IMR-90 (cell line): ENCODE data around the gene TEKT1. TPM values are rescaled to one million over a fixed set of nuclear protein-coding genes. Genes with fewer than 3 reads are reported as not detected.

Experiments used
- ATAC-seq: fragments of 200-7000 bp; cut with Tn5 transposase; 2 replicates; pipeline ENCODE4 v1.9.1; 2020; ENCODE audit warnings: low read depth, mild to moderate bottlenecking, moderate library complexity
- BruUV-seq: library from RNA; stranded (reverse); fragments of 400-500 nt; replicated peaks from 2 replicates; lab custom pipeline; 2021; lab: Mats Ljungman, UMichigan
- CTCF ChIA-PET: fragments of 300-600 bp; formaldehyde crosslinking; extraction: SDS; loops from one replicate; lab custom pipeline; 2021; ENCODE audit warnings: antibody characterized with exemption; lab: Yijun Ruan, JAX
- POLR2A ChIA-PET: fragments of 300-600 bp; sonication (Branson Sonifier 250); formaldehyde crosslinking; loops from one replicate; lab custom pipeline; 2022; ENCODE audit warnings: antibody characterized with exemption; ENCODE audit not compliant: unreplicated experiment; lab: Charles Lee
- DNase-seq: peaks from one replicate; pipeline ENCODE4 v3.0.0; 2013
- H2AFZ ChIP-seq: replicated peaks from 2 replicates; pipeline ENCODE3; 2013; ENCODE audit warnings: low read length, mild to moderate bottlenecking; ENCODE audit not compliant: poor library complexity
- H2AK5ac ChIP-seq: 2 replicates; pipeline ENCODE4 v1.6.1; 2013; ENCODE audit warnings: low read depth, low read length, inconsistent platforms
- H2AK9ac ChIP-seq: replicated peaks from 2 replicates; pipeline ENCODE3; 2013; ENCODE audit warnings: mild to moderate bottlenecking, low read depth, low read length, moderate library complexity; ENCODE audit not compliant: poor library complexity
- H2BK120ac ChIP-seq: 2 replicates; pipeline ENCODE4 v1.6.1; 2013; ENCODE audit warnings: low read depth, low read length, inconsistent platforms
- H2BK15ac ChIP-seq: 3 replicates; pipeline ENCODE4 v1.6.1; 2013; ENCODE audit warnings: low read depth, low read length, inconsistent platforms
- H2BK20ac ChIP-seq: 2 replicates; pipeline ENCODE4 v1.6.1; 2013; ENCODE audit warnings: low read depth, mild to moderate bottlenecking, inconsistent platforms, low read length, moderate library complexity
- H2BK5ac ChIP-seq: 2 replicates; pipeline ENCODE4 v1.6.1; 2013; ENCODE audit warnings: mild to moderate bottlenecking, low read depth, low read length, inconsistent platforms; ENCODE audit not compliant: poor library complexity, severe bottlenecking
- H3K14ac ChIP-seq: replicated peaks from 2 replicates; pipeline ENCODE4 v1.6.1; 2013; ENCODE audit warnings: low read depth, low read length, inconsistent platforms
- H3K18ac ChIP-seq: 2 replicates; pipeline ENCODE4 v1.6.1; 2013; ENCODE audit warnings: low read depth, low read length, control low read depth
- H3K23ac ChIP-seq: 2 replicates; pipeline ENCODE4 v1.6.1; 2013; ENCODE audit warnings: low read depth, low read length, inconsistent platforms
- H3K27ac ChIP-seq: 2 replicates; pipeline ENCODE4 v1.5.1; 2013; ENCODE audit warnings: mild to moderate bottlenecking, control low read depth, low read length; ENCODE audit not compliant: insufficient read depth
- H3K27me3 ChIP-seq: 2 replicates; pipeline ENCODE4 v1.6.1; 2013; ENCODE audit warnings: low read length; ENCODE audit not compliant: control insufficient read depth, insufficient read depth
- H3K36me3 ChIP-seq: 2 replicates; pipeline ENCODE4 v1.6.1; 2013; ENCODE audit warnings: low read length, mixed read lengths; ENCODE audit not compliant: control insufficient read depth, insufficient read depth
- H3K4ac ChIP-seq: 2 replicates; pipeline ENCODE4 v1.6.1; 2013; ENCODE audit warnings: low read depth, low read length, inconsistent platforms
- H3K4me1 ChIP-seq: 2 replicates; pipeline ENCODE4 v1.6.1; 2013; ENCODE audit warnings: low read length, mixed read lengths; ENCODE audit not compliant: control insufficient read depth, insufficient read depth
- H3K4me2 ChIP-seq: 2 replicates; pipeline ENCODE4 v1.6.1; 2013; ENCODE audit warnings: low read depth, mild to moderate bottlenecking, control low read depth, low read length, moderate library complexity
- H3K4me3 ChIP-seq: 2 replicates; pipeline ENCODE4 v1.5.1; 2013; ENCODE audit warnings: low read depth, mild to moderate bottlenecking, control low read depth, low read length, moderate library complexity; ENCODE audit not compliant: insufficient read depth
- H3K56ac ChIP-seq: 2 replicates; pipeline ENCODE4 v1.6.1; 2013; ENCODE audit warnings: low read length, inconsistent platforms; ENCODE audit not compliant: insufficient read depth; ENCODE audit errors: extremely low read depth
- H3K79me1 ChIP-seq, 2 experiments: 2 replicates each; pipeline ENCODE4 v1.6.1; 2013; ENCODE audit warnings: low read length in 2 of 2, inconsistent platforms in 1 of 2, low read depth in 1 of 2
- H3K9ac ChIP-seq: 2 replicates; pipeline ENCODE4 v1.6.1; 2013; ENCODE audit warnings: low read depth, low read length, control low read depth
- H3K9me1 ChIP-seq: 2 replicates; pipeline ENCODE4 v1.6.1; 2013; ENCODE audit warnings: low read length, inconsistent platforms; ENCODE audit not compliant: insufficient read depth
- H3K9me3 ChIP-seq: 2 replicates; pipeline ENCODE4 v1.6.1; 2013; ENCODE audit warnings: low read length; ENCODE audit not compliant: control insufficient read depth, insufficient read depth
- H4K20me1 ChIP-seq: 2 replicates; pipeline ENCODE4 v1.6.1; 2013; ENCODE audit warnings: low read length, inconsistent platforms; ENCODE audit not compliant: insufficient read depth
- H4K5ac ChIP-seq: 2 replicates; pipeline ENCODE4 v1.6.1; 2013; ENCODE audit warnings: mild to moderate bottlenecking, low read depth, low read length, control low read depth
- H4K8ac ChIP-seq, 2 experiments: 2 replicates each; pipeline ENCODE4 v1.6.1; 2013; ENCODE audit warnings: low read depth in 2 of 2, low read length in 2 of 2, control low read depth in 1 of 2, inconsistent platforms in 1 of 2
- H4K91ac ChIP-seq: 2 replicates; pipeline ENCODE4 v1.6.1; 2013; ENCODE audit warnings: low read depth, low read length, inconsistent platforms; ENCODE audit not compliant: insufficient read depth
- BHLHE40 ChIP-seq: fragments of 150-350 bp; IDR thresholded peaks from 2 replicates; pipeline ENCODE4 v1.6.1; 2016; ENCODE audit warnings: mild to moderate bottlenecking, low read depth, low read length
- CEBPB ChIP-seq: IDR thresholded peaks from 2 replicates; pipeline ENCODE4 v1.6.1; 2012; ENCODE audit warnings: low read depth, low read length, improper control_type of control experiment
- CHD1 ChIP-seq: IDR thresholded peaks from 2 replicates; pipeline ENCODE4 v1.6.1; 2012; ENCODE audit warnings: low read depth, low read length, improper control_type of control experiment
- CTCF ChIP-seq: conservative IDR thresholded peaks from 2 replicates; pipeline ENCODE4 v1.5.1; 2012; ENCODE audit warnings: mild to moderate bottlenecking, low read depth, low read length, improper control_type of control experiment
- MAZ ChIP-seq: IDR thresholded peaks from 2 replicates; pipeline ENCODE4 v1.6.1; 2012; ENCODE audit warnings: low read depth, mild to moderate bottlenecking, low read length, improper control_type of control experiment, moderate library complexity, borderline replicate concordance
- POLR2A ChIP-seq: IDR thresholded peaks from 2 replicates; pipeline ENCODE4 v1.6.1; 2012; ENCODE audit warnings: mild to moderate bottlenecking, low read depth, low read length
- RFX5 ChIP-seq: IDR thresholded peaks from 2 replicates; pipeline ENCODE4 v1.8.0; 2012; ENCODE audit warnings: low read depth, mild to moderate bottlenecking, low read length, moderate library complexity
- WGBS, 2 experiments: methylation state at CpG; one replicate each; pipeline versions ENCODE4 v1.1.5 to v1.1.7; 2013; ENCODE audit warnings: missing lambda C conversion rate in 2 of 2; ENCODE audit not compliant: insufficient read length in 1 of 2; ENCODE audit errors: extremely low coverage in 2 of 2; 5-methylcytosine and 5-hydroxymethylcytosine counted together
- dilution Hi-C: fragments of 300-500 bp; cut with HindIII; formaldehyde crosslinking; loops from one replicate; pipeline ENCODE4 v1.14.3; 2018; ENCODE audit warnings: low sequenced_read_pairs; ENCODE audit not compliant: unreplicated experiment
- in situ Hi-C: fragments of 300-500 bp; cut with MboI; formaldehyde crosslinking; loops from 3 replicates; pipeline ENCODE4 v1.14.3; 2019; ENCODE audit warnings: low sequenced_read_pairs, inconsistent platforms, mixed read lengths
- intact Hi-C: fragments of 100-400 bp; cut with micrococcal nuclease; formaldehyde crosslinking; loops from 2 replicates; pipeline ENCODE4 v1.10.0; 2022
- polyA plus RNA-seq, 3 experiments: library from polyadenylated mRNA; depleted of rRNA; stranded (reverse); fragments of >200 nt; gene quantifications; 2 replicates each; pipeline ENCODE4 v1.2.3, GENCODE V29; 2012; ENCODE audit warnings: low replicate concordance in 1 of 3
- total RNA-seq: library from RNA; depleted of rRNA; stranded (reverse); fragments of >200 nt; gene quantifications from 2 replicates; pipeline ENCODE4 v1.2.3, GENCODE V29; 2012
- TF ChIP-seq, protein P1 (sequence below): fragments of 150-350 bp; IDR thresholded peaks from 2 replicates; pipeline ENCODE4 v1.6.1; 2017; ENCODE audit warnings: mild to moderate bottlenecking, antibody characterized with exemption, low read length, low read depth

TEKT1 gene
- total and polyA plus RNA-seq, 2 of the 4 experiments (the other 2 are of a cell fraction) = not detected

GRCh38 chr17:6857336-6857735, 25.8 kb upstream of the TEKT1 start:
- no CpG with 5 or more reads among the region's 6 CpGs for WGBS, 2 experiments

More at GRCh38 chr17:6857336-6857735, 25.8 kb upstream of the TEKT1 start:
- ChIA-PET CTCF (no interaction called here), POLR2A (no interaction called here)
- H3K4me3 ChIP-seq = no peak overlapping the region
- DNase-seq = no peak
- no peak overlapping the region for H3K4me2 ChIP-seq
- ATAC-seq = no peak
- H4K5ac ChIP-seq = no peak overlapping the region
- H3K27me3 ChIP-seq = no peaks in the 10 kb centered on the region; the same call in 1 of the 2 replicates
- H2AK9ac ChIP-seq = no peak overlapping the region
- H4K20me1 ChIP-seq = no peaks in the 10 kb centered on the region
- H2BK15ac ChIP-seq = no peak overlapping the region
- H2BK20ac ChIP-seq = no peak overlapping the region
- H2BK120ac ChIP-seq = no peak overlapping the region
- H4K91ac ChIP-seq = no peak overlapping the region
- intact Hi-C loops = no loop called here
- H3K18ac ChIP-seq = no peak overlapping the region
- H3K23ac ChIP-seq = no peak overlapping the region
- H3K36me3 ChIP-seq = no peaks in the 10 kb centered on the region
- no peak overlapping the region for H3K4ac ChIP-seq
- H2AFZ ChIP-seq = no peak overlapping the region
- H3K14ac ChIP-seq = no peak overlapping the region
- H3K56ac ChIP-seq = no peak overlapping the region
- H3K27ac ChIP-seq = no peak overlapping the region
- no peak overlapping the region for H2BK5ac ChIP-seq
- dilution Hi-C loops = no loop called here
- H3K79me1 ChIP-seq = no peaks in the 10 kb centered on the region
- TF ChIP-seq CTCF (no peak), CHD1 (no peak), MAZ (no peak), POLR2A (no peak), CEBPB (no peak), RFX5 (no peak), BHLHE40 (no peak)
- TF ChIP-seq, protein P1, sequence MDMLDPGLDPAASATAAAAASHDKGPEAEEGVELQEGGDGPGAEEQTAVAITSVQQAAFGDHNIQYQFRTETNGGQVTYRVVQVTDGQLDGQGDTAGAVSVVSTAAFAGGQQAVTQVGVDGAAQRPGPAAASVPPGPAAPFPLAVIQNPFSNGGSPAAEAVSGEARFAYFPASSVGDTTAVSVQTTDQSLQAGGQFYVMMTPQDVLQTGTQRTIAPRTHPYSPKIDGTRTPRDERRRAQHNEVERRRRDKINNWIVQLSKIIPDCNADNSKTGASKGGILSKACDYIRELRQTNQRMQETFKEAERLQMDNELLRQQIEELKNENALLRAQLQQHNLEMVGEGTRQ = no peak
- H3K9me1 ChIP-seq = no peaks in the 10 kb centered on the region
- BruUV-seq = no TSS peak
- in situ Hi-C loops = no loop called here
- H3K9ac ChIP-seq = no peak overlapping the region
- no peaks in the 10 kb centered on the region for H3K9me3 ChIP-seq
- H3K4me1 ChIP-seq = no peaks in the 10 kb centered on the region
- H2AK5ac ChIP-seq = no peak overlapping the region
- H4K8ac ChIP-seq = no peak overlapping the region
